Activated T-helper 17 cell treated with anti-CD3 and anti-CD28 coated beads, Interleukin-2, amount 50 U/mL, for 72 hours (primary cell): ENCODE results near the gene SIGLEC12. TPM values are rescaled to one million over a fixed set of nuclear protein-coding genes. Genes with fewer than 3 reads are reported as not detected.
"Not testable (repeated sequence)": the region's sequence is repeated elsewhere in the genome, so short reads cannot be mapped to it uniquely, and the experiment has no call there.

Experiments
- ATAC-seq: fragments of 150-1000 bp; cut with Tn5 transposase; replicated peaks from 2 replicates; pipeline ENCODE4 v1.10.0; 2021; ENCODE audit warnings: mild to moderate bottlenecking, moderate library complexity
- H3K27ac Mint-ChIP-seq: one replicate; pipeline ENCODE4 v1.8.0; 2022; ENCODE audit warnings: mixed read lengths
- H3K27me3 Mint-ChIP-seq: one replicate; pipeline ENCODE4 v1.8.0; 2022; ENCODE audit warnings: mixed read lengths
- H3K36me3 Mint-ChIP-seq: one replicate; pipeline ENCODE4 v1.8.0; 2022; ENCODE audit warnings: low read depth, mild to moderate bottlenecking, mixed read lengths
- H3K4me1 Mint-ChIP-seq: one replicate; pipeline ENCODE4 v1.8.0; 2022; ENCODE audit warnings: mixed read lengths
- H3K4me3 Mint-ChIP-seq: one replicate; pipeline ENCODE4 v1.8.0; 2022; ENCODE audit warnings: mild to moderate bottlenecking, mixed read lengths
- H3K9me3 Mint-ChIP-seq: one replicate; pipeline ENCODE4 v1.8.0; 2022; ENCODE audit warnings: mixed read lengths
- total RNA-seq, 2 donors: library from RNA; stranded (reverse); gene quantifications; one replicate each; pipeline ENCODE4 v1.2.3, GENCODE V29; 2022

Gene SIGLEC12
- total RNA-seq, 2 donors from 2014 or later, result 0.22 to 0.34 TPM

- ATAC-seq, result no peak
These were observed 6.6 kb upstream of the SIGLEC12 start for GRCh38 chr19:51508059-51508733.

GRCh38 chr19:51507640-51508058 is 6.0 kb upstream of the SIGLEC12 start:
- peaks cover 13% of the 10 kb centered on the region for H3K27me3 Mint-ChIP-seq
- no peaks in the 10 kb centered on the region for H3K36me3 Mint-ChIP-seq
- H3K4me1 Mint-ChIP-seq, result peaks cover 5% of the 10 kb centered on the region
- H3K4me3 Mint-ChIP-seq, result no peak overlapping the region
- no peak overlapping the region for H3K27ac Mint-ChIP-seq
- ATAC-seq, result no peak
- peaks cover 8% of the 10 kb centered on the region for H3K9me3 Mint-ChIP-seq

More at GRCh38 chr19:51508059-51508733, 6.6 kb upstream of the SIGLEC12 start:
- no peaks in the 10 kb centered on the region for H3K36me3 Mint-ChIP-seq
- H3K27me3 Mint-ChIP-seq, result peaks cover 13% of the 10 kb centered on the region
- peaks cover 5% of the 10 kb centered on the region for H3K4me1 Mint-ChIP-seq
- H3K4me3 Mint-ChIP-seq, result no peak overlapping the region
- H3K9me3 Mint-ChIP-seq, result peaks cover 8% of the 10 kb centered on the region
- H3K27ac Mint-ChIP-seq, result no peak overlapping the region

DNA sequence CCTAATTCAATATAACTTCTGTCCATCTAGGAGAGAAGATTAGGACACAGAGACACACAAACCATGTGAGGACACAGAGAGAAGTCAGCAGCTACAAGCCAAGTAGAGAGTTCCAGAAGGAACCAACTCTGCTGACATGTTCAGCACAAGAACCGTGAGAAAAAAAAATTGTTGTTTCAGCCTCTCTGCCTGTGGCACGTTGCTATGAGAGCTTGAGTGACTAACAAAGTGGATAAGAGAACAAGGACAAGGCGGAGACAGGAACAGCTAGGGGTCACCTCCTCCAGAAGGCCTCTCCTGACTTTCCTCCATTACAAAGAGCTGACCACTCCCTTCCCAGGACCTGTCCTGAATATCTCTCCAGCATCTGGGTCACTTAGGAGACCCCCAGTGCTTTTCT is 5.6 kb upstream of the SIGLEC12 start:
- ATAC-seq, result no peak
- peaks cover 5% of the 10 kb centered on the region for H3K4me1 Mint-ChIP-seq
- H3K9me3 Mint-ChIP-seq, result peaks cover 8% of the 10 kb centered on the region
- H3K36me3 Mint-ChIP-seq, result no peaks in the 10 kb centered on the region
- H3K27me3 Mint-ChIP-seq, result peaks cover 13% of the 10 kb centered on the region
- H3K4me3 Mint-ChIP-seq, result no peak overlapping the region
- no peak overlapping the region for H3K27ac Mint-ChIP-seq

GRCh38 chr19:51505904-51506303 is 4.3 kb upstream of the SIGLEC12 start:
- no peak for ATAC-seq
- Mint-ChIP-seq H3K27me3 (peaks cover 11% of the 10 kb centered on the region), H3K4me3 (no peak overlapping the region), H3K4me1 (peaks cover 2% of the 10 kb centered on the region), H3K36me3 (no peaks in the 10 kb centered on the region), H3K9me3 (peaks cover 8% of the 10 kb centered on the region), H3K27ac (no peak overlapping the region)

- H3K4me1 Mint-ChIP-seq, result no peaks in the 10 kb centered on the region
- H3K4me3 Mint-ChIP-seq, result no peak overlapping the region
- no peak overlapping the region for H3K27ac Mint-ChIP-seq
- H3K9me3 Mint-ChIP-seq, result peaks cover 8% of the 10 kb centered on the region
- peaks cover 4% of the 10 kb centered on the region for H3K27me3 Mint-ChIP-seq
- no peaks in the 10 kb centered on the region for H3K36me3 Mint-ChIP-seq
- ATAC-seq, result no peak
These were observed 2.3 kb upstream of the SIGLEC12 start for GRCh38 chr19:51503896-51504295.

GRCh38 chr19:51503286-51503817 is 1.8 kb upstream of the SIGLEC12 start:
- peaks cover 8% of the 10 kb centered on the region for H3K9me3 Mint-ChIP-seq
- no peaks in the 10 kb centered on the region for H3K4me1 Mint-ChIP-seq
- H3K36me3 Mint-ChIP-seq, result no peaks in the 10 kb centered on the region
- peaks cover 4% of the 10 kb centered on the region for H3K27me3 Mint-ChIP-seq
- H3K27ac Mint-ChIP-seq, result no peak overlapping the region
- ATAC-seq, result no peak
- H3K4me3 Mint-ChIP-seq, result no peak overlapping the region

DNA sequence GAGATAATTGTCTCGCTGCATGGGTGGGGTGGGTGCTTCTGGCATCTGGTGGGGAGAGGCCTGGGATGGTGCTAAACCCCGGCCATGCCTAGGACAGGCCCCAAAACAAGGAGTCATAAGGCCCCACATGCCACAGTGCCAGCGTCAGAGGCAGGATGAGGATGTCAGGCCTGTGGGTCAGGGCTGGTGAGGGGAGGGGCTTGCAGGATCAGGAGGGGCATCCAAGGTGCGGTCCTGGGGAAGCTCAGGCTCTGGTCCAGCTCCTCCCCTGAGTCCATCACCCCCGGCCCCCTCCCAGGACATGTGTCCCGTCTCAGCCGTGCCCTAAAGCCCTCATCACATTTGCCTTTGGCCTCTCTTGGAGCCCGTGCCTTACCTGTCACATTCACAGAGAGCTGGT is 669 bp downstream of the SIGLEC12 start:
- peak overlapping the region; percentile 61 for H3K4me3 Mint-ChIP-seq
- not testable (repeated sequence) for H3K36me3 Mint-ChIP-seq, H3K9me3 Mint-ChIP-seq, H3K27me3 Mint-ChIP-seq, H3K4me1 Mint-ChIP-seq, ATAC-seq
- H3K27ac Mint-ChIP-seq, result peak overlapping the region; percentile 56

- H3K27me3 Mint-ChIP-seq, result peaks cover 25% of the 10 kb centered on the region
- no peaks in the 10 kb centered on the region for H3K36me3 Mint-ChIP-seq
- no peaks in the 10 kb centered on the region for H3K4me1 Mint-ChIP-seq
- H3K27ac Mint-ChIP-seq, result no peak overlapping the region
- no peaks in the 10 kb centered on the region for H3K9me3 Mint-ChIP-seq
- no peak overlapping the region for H3K4me3 Mint-ChIP-seq
- no peak for ATAC-seq
These were observed 3.9 kb downstream of the SIGLEC12 start for GRCh38 chr19:51497666-51498065.

- H3K36me3 Mint-ChIP-seq, result no peaks in the 10 kb centered on the region
- no peak for ATAC-seq
- no peak overlapping the region for H3K4me3 Mint-ChIP-seq
- peaks cover 27% of the 10 kb centered on the region for H3K27me3 Mint-ChIP-seq
- no peaks in the 10 kb centered on the region for H3K9me3 Mint-ChIP-seq
- no peak overlapping the region for H3K27ac Mint-ChIP-seq
- H3K4me1 Mint-ChIP-seq, result peaks cover 6% of the 10 kb centered on the region
These were observed 7.8 kb downstream of the SIGLEC12 start for GRCh38 chr19:51493776-51494175.

GRCh38 chr19:51491586-51491985 is 10.0 kb downstream of the SIGLEC12 start:
- Mint-ChIP-seq H3K27ac (no peak overlapping the region), H3K36me3 (no peaks in the 10 kb centered on the region), H3K9me3 (no peaks in the 10 kb centered on the region), H3K4me3 (no peak overlapping the region), H3K4me1 (peaks cover 7% of the 10 kb centered on the region), H3K27me3 (peaks cover 21% of the 10 kb centered on the region)
- ATAC-seq, result no peak

DNA sequence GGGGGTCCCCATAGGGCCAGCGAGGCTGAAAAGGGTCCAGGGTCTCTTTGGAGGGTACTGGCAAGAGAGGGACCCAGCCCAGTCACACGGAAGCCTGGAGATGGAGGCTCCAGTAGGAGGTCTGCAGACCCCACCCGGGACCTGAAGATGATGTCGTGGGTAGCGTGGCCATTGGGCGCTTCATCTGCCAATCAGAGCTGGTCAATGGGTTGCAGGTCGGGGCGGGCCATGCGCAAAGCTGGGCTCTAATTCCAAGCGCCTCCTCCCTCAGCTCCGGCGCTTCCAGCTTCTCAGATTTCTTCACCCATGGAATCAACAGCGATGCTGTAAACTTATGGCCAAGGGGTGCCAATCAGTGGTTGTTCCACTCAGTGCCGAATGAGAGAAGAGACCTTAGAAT is 10.9 kb downstream of the SIGLEC12 start:
- Mint-ChIP-seq H3K27me3 (peaks cover 22% of the 10 kb centered on the region), H3K4me1 (peaks cover 7% of the 10 kb centered on the region), H3K9me3 (no peaks in the 10 kb centered on the region), H3K27ac (no peak overlapping the region), H3K4me3 (no peak overlapping the region), H3K36me3 (no peaks in the 10 kb centered on the region)
- ATAC-seq, result no peak

- Mint-ChIP-seq H3K4me3 (peak overlapping the region; percentile 17), H3K36me3 (no peaks in the 10 kb centered on the region), H3K4me1 (peaks cover 7% of the 10 kb centered on the region), H3K27me3 (peaks cover 28% of the 10 kb centered on the region), H3K27ac (peak overlapping the region; percentile 25), H3K9me3 (no peaks in the 10 kb centered on the region)
- ATAC-seq, result peak; percentile 95
These were observed 12.5 kb downstream of the SIGLEC12 start for GRCh38 chr19:51489113-51489512.

DNA sequence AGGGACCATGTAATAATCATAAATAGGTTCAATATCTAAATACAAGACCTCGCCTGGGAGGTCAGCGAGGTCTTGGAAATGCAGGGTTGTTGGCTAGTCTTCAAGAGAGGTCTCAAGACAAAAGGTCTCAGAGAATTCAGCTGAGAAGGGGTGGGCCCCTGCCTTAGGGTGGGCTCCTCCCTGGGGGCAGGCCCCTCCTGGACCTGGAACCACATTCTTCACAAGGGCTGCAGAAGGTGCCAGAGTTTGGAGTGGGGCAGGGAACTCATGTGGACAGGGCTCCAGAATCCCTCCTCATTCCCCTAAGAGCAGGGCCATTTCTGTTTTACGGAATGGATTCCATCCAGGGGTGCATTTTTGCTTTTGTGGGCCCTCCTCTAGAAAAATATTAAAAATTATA is 13.1 kb downstream of the SIGLEC12 start:
- no peak for ATAC-seq
- Mint-ChIP-seq H3K4me3 (peak overlapping the region; percentile 17), H3K27ac (no peak overlapping the region), H3K9me3 (no peaks in the 10 kb centered on the region), H3K4me1 (peaks cover 7% of the 10 kb centered on the region), H3K27me3 (peaks cover 24% of the 10 kb centered on the region), H3K36me3 (no peaks in the 10 kb centered on the region)

DNA sequence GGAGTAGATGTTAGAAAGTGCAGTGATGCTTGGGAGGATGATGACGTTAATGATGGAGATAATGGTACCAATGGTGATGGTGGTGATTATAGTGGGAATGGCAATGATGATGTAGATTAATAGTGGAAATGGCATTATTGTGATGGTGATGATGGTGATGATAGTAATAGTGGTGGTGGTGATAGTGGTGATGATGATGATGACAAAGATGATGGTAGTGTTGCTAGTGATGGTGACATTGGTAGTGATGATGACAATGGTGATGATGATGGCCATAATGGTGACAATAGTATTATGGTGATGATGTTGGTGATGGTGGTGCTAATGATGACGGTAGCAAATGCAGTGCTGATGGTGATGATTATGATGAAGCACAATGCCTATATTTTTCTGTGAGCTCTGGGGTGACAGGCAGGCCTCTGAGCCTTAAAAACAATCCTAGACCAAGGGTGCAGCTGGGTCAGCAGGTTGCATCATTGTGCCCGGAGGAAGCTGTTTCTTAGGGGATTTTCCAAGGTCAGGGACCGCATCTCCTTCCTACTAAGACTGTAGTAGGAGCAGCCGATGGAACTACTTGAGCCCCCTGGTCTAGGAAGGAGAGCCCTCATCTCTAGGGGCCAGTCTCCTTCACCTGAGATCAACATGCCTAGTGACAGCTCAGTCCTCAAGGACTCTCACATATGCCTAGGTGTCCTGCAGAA is 15.5 kb downstream of the SIGLEC12 start:
- H3K4me1 Mint-ChIP-seq, result peaks cover 7% of the 10 kb centered on the region
- H3K36me3 Mint-ChIP-seq, result no peaks in the 10 kb centered on the region
- peaks cover 19% of the 10 kb centered on the region for H3K27me3 Mint-ChIP-seq
- no peak overlapping the region for H3K27ac Mint-ChIP-seq
- no peaks in the 10 kb centered on the region for H3K9me3 Mint-ChIP-seq
- H3K4me3 Mint-ChIP-seq, result no peak overlapping the region
- ATAC-seq, result no peak

DNA sequence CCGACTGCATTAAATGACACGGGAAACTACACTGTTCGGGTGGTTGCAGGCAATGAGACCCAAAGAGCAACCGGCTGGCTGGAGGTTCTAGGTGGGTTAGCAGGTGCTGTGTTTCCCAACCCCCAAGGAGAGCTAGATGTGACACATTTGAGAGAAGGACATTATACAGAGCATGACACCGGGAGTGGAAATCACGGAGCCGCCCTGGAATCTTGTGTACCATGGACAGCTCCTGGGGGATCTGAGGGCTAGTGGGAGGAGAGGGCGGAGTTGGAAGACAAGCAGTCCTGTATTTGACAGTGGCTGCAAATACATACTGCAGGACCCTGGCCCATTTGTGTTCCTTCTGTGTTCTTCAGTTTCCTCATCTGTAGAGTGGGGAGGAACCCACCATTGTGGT is 21.0 kb downstream of the SIGLEC12 start:
- Mint-ChIP-seq H3K27ac (peak overlapping the region; percentile 1), H3K36me3 (no peaks in the 10 kb centered on the region), H3K27me3 (peaks cover 24% of the 10 kb centered on the region), H3K4me1 (peaks cover 14% of the 10 kb centered on the region), H3K4me3 (peak overlapping the region; percentile 20), H3K9me3 (no peaks in the 10 kb centered on the region)
- no peak for ATAC-seq
